Heart right ventricle (tissue), 16 donors: ENCODE results near the gene TRIM8. TPM values are rescaled to one million over a fixed set of nuclear protein-coding genes. Genes with fewer than 3 reads are reported as not detected.

ENCODE experiments used
- ATAC-seq, 8 donors: fragments of 200-7000 bp; cut with Tn5 transposase; one replicate each; pipeline ENCODE4 v1.9.1; 2020; ENCODE audit warnings: mild to moderate bottlenecking in 8 of 8, moderate library complexity in 8 of 8, moderate number of reproducible peaks in 1 of 8
- DNase-seq, 2 donors: peaks; one replicate each; pipeline ENCODE4 v3.0.0-alpha.2; 2020
- H3K27ac ChIP-seq, 10 donors: fragments of 200-600 bp; sonication (generic) in 2 of 10; one replicate each; pipeline versions ENCODE4 v1.5.0 to v1.8.0; 2020 to 2022; ENCODE audit warnings: mild to moderate bottlenecking in 3 of 10
- H3K27me3 ChIP-seq, 7 donors: fragments of 200-600 bp; one replicate each; pipeline ENCODE4 v1.8.0; 2021 to 2022; ENCODE audit warnings: mild to moderate bottlenecking in 2 of 7
- H3K36me3 ChIP-seq, 9 donors: fragments of 200-600 bp; sonication (generic) in 1 of 9; one replicate each; pipeline versions ENCODE4 v1.5.0 to v1.8.0; 2020 to 2022; ENCODE audit warnings: mild to moderate bottlenecking in 2 of 9
- H3K4me1 ChIP-seq, 9 donors: fragments of 200-600 bp; sonication (generic) in 1 of 9; one replicate each; pipeline versions ENCODE4 v1.5.0 to v1.8.0; 2020 to 2022; ENCODE audit warnings: mild to moderate bottlenecking in 4 of 9
- H3K4me3 ChIP-seq, 10 donors: fragments of 200-600 bp; sonication (generic) in 2 of 10; one replicate each; pipeline versions ENCODE4 v1.5.0 to v1.8.0; 2020 to 2022; ENCODE audit warnings: mild to moderate bottlenecking in 7 of 10, moderate library complexity in 2 of 10
- H3K9me3 ChIP-seq, 11 donors: fragments of 200-600 bp in 10 of 11; sonication (generic) in 2 of 11; one replicate each; pipeline versions ENCODE4 v1.5.0 to v1.8.0; 2013 to 2022; ENCODE audit warnings: mild to moderate bottlenecking in 2 of 11, control low read depth in 1 of 11, moderate library complexity in 1 of 11
- CTCF ChIP-seq, 9 donors: fragments of 200-600 bp; sonication (generic) in 2 of 9; IDR thresholded peaks; one replicate each; pipeline versions ENCODE4 v1.5.0 to v1.8.0; 2021 to 2022; ENCODE audit warnings: antibody characterized with exemption in 9 of 9, mild to moderate bottlenecking in 5 of 9, moderate library complexity in 1 of 9
- WGBS, 2 donors: extraction: QIAGEN DNeasy Blood & Tissue Kit; methylation state at CpG; one replicate each; pipeline ENCODE4 v1.1.7; 2013; ENCODE audit warnings: inconsistent platforms in 1 of 2; 5-methylcytosine and 5-hydroxymethylcytosine counted together
- intact Hi-C, 10 donors: fragments of 100-400 bp; cut with DNase I; formaldehyde crosslinking; loops; one replicate each; pipeline versions ENCODE4 v1.11.1 to v1.14.2; 2022
- polyA plus RNA-seq, 2 donors: library from polyadenylated mRNA; stranded (reverse); fragments of 200-250 nt; gene quantifications; one replicate each; pipeline ENCODE4 v1.2.3, GENCODE V29; 2013
- total RNA-seq, 10 donors: library from RNA; stranded (reverse); fragmentation: NEBNext Ultra II Directional in 3 of 10; extraction: Animal tissue kit (Norgen Biotek cat#: 25700) in 3 of 10; gene quantifications; one replicate each; pipeline versions ENCODE4 v1.2.1 to v1.2.4, GENCODE V29; 2021 to 2023
- donor health status: Arrhythmogenic right ventricular cardiomyopathy.
- donor health status: ischemic (EF 13 %, LVEDD 7.1; RV severe dilation, severe dysfunction).
- donor health status: healthy with polysubstance abuse.
- donor health status: DM: no; HTN: yes; CAD: no.
- donor health status: DM: no; HTN: no; CAD: no.
- donor health status: ischemic (EF 25% LVEDD 6.9; RV normal size, moderate dysfunction).
- donor health status: ischemic (EF 25% LVEDD 5.7; RV mildly dilated, moderate dysfunction).
- donor health status: healthy.
- donor health status: DM: yes; HTN: yes; CAD: no.
- donor health status: Ischemic cardiomyopathy.
- donor health status: ischemic (EF 35%, LVEDD 5.7; RV mildly dilated, moderate dysfunction).
- donor health status: nonischemic (EF 11% LVEDD 7.7; RV severe dilation, severe dysfunction).
- donor health status: DM: yes; HTN: yes; CAD: no.
- donor health status: PGD.
- donor health status: ischemic (EF 29% LVEDD 5.4; RV normal size, mild dysfunction).
- donor health status: nonischemic (EF 23%, LVEDD 6.1; RV moderate dilation, normal function).

TRIM8 gene
- total and polyA plus RNA-seq, 12 donors = 27.9 to 147 (median 88.8) TPM

DNA sequence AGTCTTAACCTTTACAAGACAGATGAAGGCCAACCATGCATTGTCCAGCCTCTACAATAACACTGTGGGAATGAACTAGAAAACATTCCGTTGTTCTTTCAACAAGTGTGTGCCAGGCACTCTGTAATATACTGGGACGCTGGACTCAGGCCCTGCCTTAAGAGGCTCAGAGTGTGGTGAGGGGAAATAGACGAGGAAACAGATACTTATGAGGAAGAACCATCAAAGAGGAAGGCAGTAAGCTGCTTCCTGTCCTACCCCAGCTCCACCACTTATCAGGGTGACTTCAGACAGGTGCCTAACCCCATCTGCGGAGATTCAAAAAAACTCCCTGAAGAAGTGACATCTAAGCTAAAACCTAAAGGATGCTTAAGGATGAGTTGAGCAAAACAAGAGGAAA is 8.9 kb upstream of the TRIM8 start:
- 32 to 37% methylated on average over 4 of the region's 4 CpGs for WGBS, 2 donors
- no peak for TF ChIP-seq CTCF (IDR thresholded peaks at IDR 0.05)
- no peak overlapping the region for H3K4me3 ChIP-seq
- H3K9me3 ChIP-seq = no peaks in the 10 kb centered on the region
- H3K36me3 ChIP-seq = peaks cover 0 to 14% (median 0%) of the 10 kb centered on the region in 9 donors
- ATAC-seq (peak in 2 of 8 donors; percentile 10 to 19), DNase-seq (no peak)
- H3K4me1 ChIP-seq = peaks cover 24 to 49% (median 28%) of the 10 kb centered on the region in 9 donors
- no peaks in the 10 kb centered on the region for H3K27me3 ChIP-seq
- intact Hi-C loops = loop anchor here in 1 of 10 donors (5.0 kb wide), 1 partner anchor 33 kb away; no protein-coding TSS in a partner anchor
- H3K27ac ChIP-seq = peak overlapping the region in 5 of 10 donors; percentile 4 to 81 (median 23)

GRCh38 chr10:102639537-102639936 is 4.7 kb upstream of the TRIM8 start:
- no peak for DNase-seq
- TF ChIP-seq CTCF (IDR thresholded peaks at IDR 0.05) = no peak
- H3K27ac ChIP-seq = no peak overlapping the region
- H3K4me3 ChIP-seq = no peak overlapping the region
- H3K27me3 ChIP-seq = no peaks in the 10 kb centered on the region
- no peak for ATAC-seq
- no peaks in the 10 kb centered on the region for H3K9me3 ChIP-seq
- 11 to 15% methylated on average over 2 of the region's 2 CpGs for WGBS, 2 donors
- intact Hi-C loops = loop anchor here in 1 of 10 donors (5.0 kb wide), 1 partner anchor 37 kb away; no protein-coding TSS in a partner anchor
- peaks cover 0 to 21% (median 9%) of the 10 kb centered on the region in 9 donors for H3K4me1 ChIP-seq
- no peaks in the 10 kb centered on the region for H3K36me3 ChIP-seq

DNA sequence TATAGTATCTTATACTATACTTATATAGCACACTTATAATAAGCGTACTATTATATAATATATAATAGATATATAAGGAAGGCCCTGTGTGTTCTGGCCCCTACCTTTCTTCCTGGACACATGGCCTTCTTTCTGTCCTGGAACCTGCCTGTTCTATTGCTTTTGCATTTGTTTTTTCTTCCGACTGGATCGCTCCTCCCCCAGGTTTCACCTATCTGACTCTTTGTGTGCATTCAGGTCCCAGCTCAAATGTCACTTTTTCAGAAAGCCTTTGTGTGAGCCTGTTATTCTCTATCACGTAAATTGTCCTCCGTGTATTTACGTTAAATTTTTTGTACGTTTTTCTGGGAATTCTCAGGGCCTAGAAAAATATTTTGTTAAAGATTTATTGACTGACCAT is 2.9 kb upstream of the TRIM8 start:
- no peaks in the 10 kb centered on the region for H3K36me3 ChIP-seq
- H3K27me3 ChIP-seq = no peaks in the 10 kb centered on the region
- 29 to 30% methylated on average over 7 of the region's 7 CpGs for WGBS, 2 donors
- peak overlapping the region; percentile 76 to 100 (median 99) for H3K27ac ChIP-seq
- ATAC-seq = no peak
- peaks cover 0 to 16% (median 7%) of the 10 kb centered on the region in 9 donors for H3K4me1 ChIP-seq
- no peak for DNase-seq
- H3K9me3 ChIP-seq = no peaks in the 10 kb centered on the region
- peak overlapping the region in 9 of 10 donors; percentile 71 to 97 (median 92) for H3K4me3 ChIP-seq
- intact Hi-C loops = loop anchor here in 2 of 10 donors (5.0 to 10.0 kb wide), 3 partner anchors 44 to 139 kb away; partner anchors contain the start of genes ACTR1A (in 1 of the 2), ARL3 (in 1 of the 2), SFXN2 (in 1 of the 2) and SUFU (in 1 of the 2)
- no peak for TF ChIP-seq CTCF (IDR thresholded peaks at IDR 0.05)

DNA sequence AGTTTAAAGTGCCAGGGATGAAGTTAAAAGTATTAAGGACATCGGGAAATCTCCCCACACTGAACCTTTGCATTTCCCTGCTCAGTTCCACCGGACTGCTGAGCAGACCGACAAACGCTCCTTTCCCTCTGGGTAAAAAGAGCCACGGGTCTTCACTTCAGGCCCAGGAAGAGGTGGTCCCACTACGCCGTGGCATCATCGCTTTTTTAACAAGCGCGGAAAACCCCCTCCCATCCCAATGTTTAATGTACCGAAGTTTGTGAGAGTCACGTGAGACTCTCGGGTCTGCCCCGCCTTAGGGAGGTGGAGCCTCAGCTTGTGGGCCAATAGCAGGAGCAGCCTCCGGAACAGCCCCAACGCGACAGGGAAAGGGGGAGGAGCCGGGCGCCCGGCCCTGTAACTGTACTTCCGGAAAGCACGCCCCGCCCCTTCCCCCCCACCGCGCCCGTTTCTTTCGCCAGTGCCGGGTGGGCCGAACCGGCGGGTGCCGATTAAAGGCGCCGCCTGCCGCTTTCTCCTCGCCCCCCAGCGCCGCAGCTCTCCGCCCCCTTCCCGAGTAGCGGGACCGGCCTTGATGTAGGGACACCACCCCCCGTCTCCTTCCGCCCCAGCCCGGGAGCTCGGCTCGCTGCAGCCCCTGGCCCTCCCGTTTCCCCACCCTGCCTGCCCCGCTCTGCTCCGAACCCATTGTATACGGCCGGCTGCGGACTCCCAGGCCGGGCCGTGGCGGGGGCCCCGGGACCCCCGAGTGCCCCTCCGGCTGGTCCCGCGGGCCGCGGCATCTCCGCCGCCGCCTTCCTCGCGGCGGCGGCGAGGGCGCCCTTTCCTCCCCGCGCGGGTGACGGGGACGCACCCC is 2.2 kb upstream of the TRIM8 start:
- Histone ChIP-seq H3K27me3 (no peaks in the 10 kb centered on the region), H3K4me1 (peaks cover 4 to 23% (median 13%) of the 10 kb centered on the region in 9 donors), H3K4me3 (peak overlapping the region; percentile 69 to 97 (median 90)), H3K9me3 (no peaks in the 10 kb centered on the region), H3K27ac (peak overlapping the region; percentile 95 to 100 (median 99)), H3K36me3 (no peaks in the 10 kb centered on the region)
- intact Hi-C loops = loop anchor here in 2 of 10 donors (5.0 to 10.0 kb wide), 3 partner anchors 45 to 140 kb away; partner anchors contain the start of genes ACTR1A (in 1 of the 2), ARL3 (in 1 of the 2), SFXN2 (in 1 of the 2) and SUFU (in 1 of the 2)
- peak in 3 of 9 donors; percentile 6 to 15 (median 10) for TF ChIP-seq CTCF (IDR thresholded peaks at IDR 0.05)
- peak; percentile 99 for DNase-seq
- 0% methylated on average over 68 to 77 of the region's 77 CpGs for WGBS, 2 donors
- peak; percentile 70 to 84 (median 80) for ATAC-seq
